ENCODE results near the gene ARHGAP23. TPM values are rescaled to one million over a fixed set of nuclear protein-coding genes. Genes with fewer than 3 reads are reported as not detected.
"Not testable (repeated sequence)": the region's sequence is repeated elsewhere in the genome, so short reads cannot be mapped to it uniquely, and the experiment has no call there.

The ARHGAP23 gene
- total RNA-seq, 1 donor from 2014 or later, result 0.34 TPM

DNA sequence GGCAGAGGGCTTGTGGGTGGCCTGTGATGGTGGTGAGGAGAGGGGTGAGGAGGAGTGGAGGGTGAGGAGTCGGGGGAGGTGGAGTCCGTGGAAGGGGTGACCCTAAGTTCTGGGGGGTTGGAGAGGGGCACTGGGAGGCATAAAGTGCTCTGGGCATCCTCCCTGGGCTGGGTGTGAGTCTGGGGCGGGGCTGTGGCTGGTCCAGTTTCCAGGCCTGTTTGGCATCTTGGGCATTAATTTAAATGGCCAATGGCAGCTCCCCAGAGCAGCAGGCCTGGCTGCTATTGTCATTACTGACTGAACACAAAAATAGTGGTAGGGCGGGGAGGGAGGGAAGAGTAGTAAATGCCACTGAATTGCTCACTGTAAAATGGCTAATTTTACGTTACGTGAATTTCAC is 7.7 kb upstream of the ARHGAP23 start:
- intact Hi-C loops (cut with micrococcal nuclease), result loop anchor here (5.0 kb wide), 2 partner anchors 62 to 247 kb away; no protein-coding TSS in a partner anchor

- intact Hi-C loops (cut with micrococcal nuclease), result loop anchor here (5.0 kb wide), 2 partner anchors 61 to 246 kb away; no protein-coding TSS in a partner anchor
These were observed 7.0 kb upstream of the ARHGAP23 start for GRCh38 chr17:38421171-38421841.

DNA sequence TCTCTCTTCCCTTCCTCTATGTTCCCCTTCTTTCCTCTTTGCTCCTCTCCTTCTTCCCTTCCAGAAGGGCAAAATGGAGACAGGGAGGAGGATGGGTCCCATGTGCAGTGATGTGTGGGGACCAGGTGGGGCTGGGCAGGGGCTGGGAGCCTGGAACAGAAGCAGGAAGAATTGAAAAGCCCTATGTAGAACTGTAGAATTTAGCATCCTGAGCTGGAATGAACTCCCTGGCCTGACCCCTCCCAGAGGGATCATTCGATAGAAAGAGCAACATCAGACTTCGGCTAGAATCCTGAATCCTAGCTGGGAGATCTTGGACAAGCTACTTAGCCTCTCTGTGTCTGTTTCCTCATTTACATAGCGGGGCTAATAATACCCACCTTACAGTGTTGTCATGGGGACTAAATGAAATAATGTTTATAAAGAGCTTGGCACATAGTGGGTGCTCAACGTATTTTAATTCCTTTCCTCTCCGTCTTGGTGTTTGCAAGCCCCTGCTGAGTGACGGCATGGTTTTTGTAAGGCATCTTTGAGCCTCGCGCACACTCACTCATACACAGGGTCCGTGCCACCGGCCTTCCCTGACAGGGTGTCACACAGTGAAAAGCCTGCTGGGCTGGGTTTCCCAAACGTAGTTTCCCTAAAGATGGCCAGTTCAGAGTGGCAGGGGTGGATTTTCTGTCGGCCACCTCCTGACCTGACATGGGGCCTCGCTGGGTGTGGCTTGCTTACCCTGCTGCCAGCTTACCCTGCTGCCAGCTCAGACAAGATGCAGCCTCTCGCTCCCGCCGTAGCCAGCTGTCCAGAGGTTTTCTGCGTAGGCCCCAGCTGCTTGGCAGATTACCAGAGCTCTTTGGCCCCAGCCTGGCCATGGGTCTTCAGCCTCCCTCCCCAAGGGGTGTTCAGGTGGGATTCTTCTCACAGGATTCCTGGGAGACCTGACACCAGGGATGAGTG is 6.1 kb upstream of the ARHGAP23 start:
- intact Hi-C loops (cut with micrococcal nuclease), result loop anchor here (5.0 kb wide), 2 partner anchors 60 to 245 kb away; no protein-coding TSS in a partner anchor

DNA sequence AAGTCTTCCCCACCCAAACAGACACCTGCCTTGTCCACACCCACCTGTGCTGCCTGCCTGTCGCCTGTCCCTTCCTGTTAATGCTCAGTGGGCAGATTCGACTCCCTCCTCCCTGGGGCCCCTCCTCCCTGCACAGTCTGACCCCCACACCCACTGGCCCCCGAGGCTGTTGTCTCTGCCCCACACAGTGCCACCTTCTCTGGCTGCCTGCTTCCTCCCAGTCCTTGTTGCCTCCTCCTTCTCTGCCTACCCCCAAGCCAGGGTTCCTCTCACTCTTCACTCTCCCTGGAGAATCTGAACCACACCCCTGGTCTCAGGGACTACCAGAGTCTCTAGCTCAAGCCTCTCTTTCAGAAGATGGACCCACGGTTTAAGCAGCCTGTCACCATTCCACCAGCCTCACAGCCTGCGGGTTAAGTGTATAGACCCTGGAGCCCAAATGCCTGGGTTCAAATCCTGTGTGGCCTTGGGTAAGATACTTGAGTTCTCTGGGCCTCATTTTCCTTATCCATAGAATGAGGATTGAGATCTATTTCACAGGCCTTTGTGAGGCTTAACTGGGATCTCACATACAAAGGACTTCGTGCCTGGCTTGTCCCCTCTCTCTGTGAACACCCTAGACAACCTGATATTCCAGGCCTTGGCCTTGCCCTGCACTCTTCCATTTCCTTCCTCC is 3.8 kb upstream of the ARHGAP23 start:
- intact Hi-C loops (cut with micrococcal nuclease), result loop anchor here (5.0 kb wide), 2 partner anchors 58 to 243 kb away; no protein-coding TSS in a partner anchor

DNA sequence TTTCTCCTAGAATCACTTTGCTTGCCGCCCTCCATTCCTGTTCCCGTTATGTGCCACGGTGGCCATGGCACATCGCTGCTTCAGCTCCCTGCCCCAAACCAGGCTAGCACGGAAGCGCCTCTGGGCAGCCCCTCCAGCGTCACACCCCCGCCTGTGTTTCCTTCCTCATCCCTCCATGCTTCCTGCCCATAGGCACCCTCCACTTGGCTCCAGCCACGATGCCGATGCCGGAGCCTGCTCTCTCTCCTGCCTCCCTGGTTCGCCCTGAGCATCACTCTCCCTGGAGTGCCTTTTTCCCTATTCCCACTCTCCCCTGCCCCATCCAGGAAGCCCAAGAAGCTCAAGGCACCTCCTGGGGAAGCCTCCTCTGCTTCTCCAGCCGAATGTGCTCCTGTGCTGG is 3.2 kb upstream of the ARHGAP23 start:
- intact Hi-C loops (cut with micrococcal nuclease), result loop anchor here (5.0 kb wide), 1 partner anchor 67 kb away; no protein-coding TSS in a partner anchor

DNA sequence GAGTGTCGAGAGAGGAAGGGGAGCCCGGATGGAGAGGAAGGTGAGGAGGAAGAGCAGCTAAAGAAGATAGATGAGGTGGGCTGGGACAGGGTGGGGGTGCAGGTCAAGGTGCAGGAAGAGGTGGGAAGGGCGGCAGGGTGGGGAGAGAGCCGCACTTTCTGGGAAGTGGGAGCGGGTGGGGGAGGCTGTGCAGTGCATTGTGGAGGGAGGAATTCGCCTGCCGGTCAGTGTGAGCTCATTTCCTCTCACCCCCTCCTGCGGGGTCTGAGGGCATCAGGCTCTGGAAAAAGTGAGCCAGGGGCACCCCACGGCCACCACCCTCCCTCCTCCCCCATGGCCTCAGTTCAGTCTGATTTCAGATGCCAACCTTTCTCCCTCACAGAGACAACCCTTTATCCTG is 2.5 kb upstream of the ARHGAP23 start:
- intact Hi-C loops (cut with micrococcal nuclease), result loop anchor here (5.0 kb wide), 1 partner anchor 67 kb away; no protein-coding TSS in a partner anchor

DNA sequence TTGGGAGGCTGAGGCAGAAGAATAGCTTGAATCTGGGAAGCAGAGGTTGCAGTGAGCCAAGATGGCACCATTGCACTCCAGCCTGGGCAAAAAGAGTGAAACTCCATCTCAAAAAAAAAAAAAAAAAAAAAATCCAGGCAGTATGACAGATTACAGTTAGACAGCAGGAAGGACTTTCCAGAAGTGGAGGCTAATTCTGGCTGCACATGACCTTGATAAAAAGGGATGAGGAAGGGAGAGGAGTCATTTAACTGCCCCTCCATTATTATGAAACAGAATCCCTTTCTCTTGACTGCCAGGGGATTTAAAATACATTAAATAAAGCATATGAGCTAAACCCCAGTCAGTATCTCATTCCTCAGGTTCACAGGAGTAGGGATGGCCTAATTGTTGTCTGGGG is 1.8 kb upstream of the ARHGAP23 start:
- intact Hi-C loops (cut with micrococcal nuclease), result loop anchor here (5.0 kb wide), 1 partner anchor 66 kb away; no protein-coding TSS in a partner anchor

GRCh38 chr17:38427160-38427949 is 909 bp upstream of the ARHGAP23 start:
- intact Hi-C loops (cut with micrococcal nuclease), result loop anchor here (5.0 kb wide), 1 partner anchor 65 kb away; no protein-coding TSS in a partner anchor

- intact Hi-C loops (cut with micrococcal nuclease), result loop anchor here (5.0 kb wide), 1 partner anchor 63 kb away; no protein-coding TSS in a partner anchor
These were observed 543 bp downstream of the ARHGAP23 start for GRCh38 chr17:38428643-38429371.

DNA sequence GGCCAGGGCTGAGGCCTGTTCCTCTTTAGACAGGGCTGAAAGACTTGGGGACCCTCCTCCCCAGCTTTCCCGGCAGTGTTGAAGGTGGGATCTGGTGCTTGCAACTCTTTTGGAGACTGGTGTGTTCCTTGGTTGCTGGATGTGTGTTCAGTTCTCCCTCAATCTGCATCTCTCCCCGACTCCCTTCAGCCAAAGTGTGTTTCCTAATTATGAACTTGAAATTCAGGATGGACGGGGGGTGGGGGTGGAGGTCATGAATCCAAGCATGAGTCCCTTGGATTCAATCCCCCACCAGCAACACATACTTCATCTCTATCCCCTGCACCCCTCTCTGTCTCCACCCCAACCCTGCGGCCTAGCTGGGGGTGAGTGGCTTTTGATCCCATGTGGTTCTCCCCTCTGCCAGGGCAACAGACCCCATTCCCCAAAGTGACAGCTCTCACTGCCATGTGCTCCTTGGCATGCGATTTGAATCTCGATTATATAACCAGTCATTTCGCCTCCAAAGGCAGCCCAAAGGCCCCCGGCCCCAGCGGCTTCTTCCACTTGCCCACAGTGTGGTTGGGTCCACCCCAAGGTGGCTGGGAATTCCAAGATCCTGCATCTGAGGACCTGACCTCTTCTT is 1.3 kb downstream of the ARHGAP23 start:
- intact Hi-C loops (cut with micrococcal nuclease), result loop anchor here (5.0 kb wide), 1 partner anchor 63 kb away; no protein-coding TSS in a partner anchor

GRCh38 chr17:38430316-38430715 is 2.1 kb downstream of the ARHGAP23 start:
- intact Hi-C loops (cut with micrococcal nuclease), result no loop called here

DNA sequence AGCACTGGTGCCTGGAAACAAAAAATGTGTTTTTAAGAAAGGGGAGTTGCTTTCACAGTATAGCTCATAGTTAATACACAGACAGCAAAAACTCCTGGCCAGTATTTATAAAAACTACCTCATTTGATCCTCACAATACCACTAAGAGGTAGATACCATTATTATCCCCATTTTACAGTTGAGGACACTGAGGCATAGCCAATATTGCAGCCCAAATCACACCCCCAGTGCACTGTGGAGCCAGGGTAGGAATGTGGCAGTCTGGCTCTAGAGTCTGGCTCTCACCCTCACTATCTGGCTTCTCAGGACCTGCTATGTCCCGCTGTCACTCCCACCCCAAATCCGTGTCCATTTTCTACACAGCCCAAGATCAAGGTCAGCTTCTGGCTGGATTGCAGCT is 2.6 kb downstream of the ARHGAP23 start:
- intact Hi-C loops (cut with micrococcal nuclease), result no loop called here

- intact Hi-C loops (cut with micrococcal nuclease), result no loop called here
These were observed 3.3 kb downstream of the ARHGAP23 start for GRCh38 chr17:38431346-38432145.

GRCh38 chr17:38434178-38434665 is 6.0 kb downstream of the ARHGAP23 start:
- intact Hi-C loops (cut with micrococcal nuclease), result no loop called here

- intact Hi-C loops (cut with micrococcal nuclease), result no loop called here
These were observed 7.5 kb downstream of the ARHGAP23 start for GRCh38 chr17:38435795-38436194.

- intact Hi-C loops (cut with micrococcal nuclease), result no loop called here
These were observed 8.1 kb downstream of the ARHGAP23 start for GRCh38 chr17:38436386-38436785.

DNA sequence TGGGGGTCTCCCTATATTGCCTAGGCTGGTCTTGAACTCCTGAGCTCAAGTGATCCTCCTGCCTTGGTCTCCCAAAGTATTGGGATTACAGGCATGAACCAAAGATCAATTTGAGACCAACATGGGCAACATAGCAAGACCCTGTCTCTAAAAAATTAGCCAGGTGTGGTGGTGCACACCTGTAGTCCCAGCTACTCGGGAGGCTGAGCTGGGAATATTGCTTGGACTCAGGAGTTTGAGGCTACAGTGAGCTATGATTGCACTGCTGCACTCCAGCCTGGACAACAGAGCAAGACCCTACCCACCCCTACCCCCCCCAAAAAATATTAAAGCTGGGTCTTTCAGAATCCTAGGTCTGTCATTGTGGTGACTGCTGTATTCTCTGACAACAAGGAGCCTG is 9.0 kb downstream of the ARHGAP23 start:
- intact Hi-C loops (cut with micrococcal nuclease), result not testable (repeated sequence)

DNA sequence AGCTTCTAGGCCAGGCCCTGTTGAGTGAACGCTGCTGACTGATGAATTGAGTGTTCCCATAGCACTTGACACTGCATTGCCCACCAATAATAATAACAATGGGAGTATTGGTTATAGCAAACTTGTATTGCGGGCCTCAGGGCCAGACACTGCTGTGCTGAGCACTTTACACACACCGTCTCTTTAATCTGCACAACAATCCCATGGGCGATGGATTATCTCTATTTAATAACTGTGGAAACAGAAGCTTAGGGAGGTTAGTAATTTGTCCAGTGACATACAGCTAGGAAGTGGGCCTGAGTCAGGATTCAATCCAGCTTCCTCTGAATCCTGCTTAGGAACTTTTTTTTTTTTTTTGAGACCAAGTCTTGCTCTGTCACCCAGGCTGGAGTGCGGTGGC is 11.2 kb downstream of the ARHGAP23 start:
- intact Hi-C loops (cut with micrococcal nuclease), result no loop called here

Measured in T-helper 2 cell treated with Interferon-gamma antibody and Interleukin-4, amounts not matched to agents 100 ng/mL and 5 ng/mL, for 36 hours (primary cell).